GM23338 (cell line): ENCODE measurements around the gene TMPRSS3.

Source experiments
- CREB1 ChIP-seq: fragments of 250-450 bp; sonication (Bioruptor Pico); IDR thresholded peaks from 2 replicates; pipeline ENCODE4 v1.5.0; 2020; ENCODE audit warnings: low read depth, mild to moderate bottlenecking, moderate library complexity
- CTCF ChIP-seq, 2 experiments: fragments of 200-600 bp in 1 of 2; sonication (generic) in 1 of 2; conservative IDR thresholded peaks; 2 replicates each; pipeline versions ENCODE4 v1.5.1 to v1.6.1; 2016 to 2017; ENCODE audit warnings: antibody characterized with exemption in 2 of 2, low read depth in 2 of 2, mild to moderate bottlenecking in 2 of 2, moderate library complexity in 1 of 2
- ETS1 ChIP-seq: IDR thresholded peaks from 2 replicates; pipeline ENCODE4 v1.6.1; 2016; ENCODE audit warnings: antibody characterized with exemption
- EZH2 ChIP-seq: fragments of 200-600 bp; sonication (generic); IDR thresholded peaks from one replicate; pipeline ENCODE4 v1.8.0; 2017; ENCODE audit warnings: antibody characterized with exemption, mild to moderate bottlenecking, low read depth; ENCODE audit not compliant: unreplicated experiment
- EZH2phosphoT487 ChIP-seq: fragments of 200-600 bp; sonication (generic); IDR thresholded peaks from one replicate; pipeline ENCODE4 v1.8.1; 2018; ENCODE audit warnings: antibody characterized with exemption; ENCODE audit not compliant: unreplicated experiment
- NANOG ChIP-seq: IDR thresholded peaks from 2 replicates; pipeline ENCODE4 v1.6.1; 2016; ENCODE audit warnings: antibody characterized with exemption, borderline replicate concordance
- POLR2AphosphoS5 ChIP-seq: IDR thresholded peaks from 2 replicates; pipeline ENCODE4 v1.6.1; 2016; ENCODE audit warnings: antibody characterized with exemption, low read depth
- REST ChIP-seq: IDR thresholded peaks from one replicate; pipeline ENCODE4 v1.6.1; 2018; ENCODE audit warnings: antibody characterized with exemption; ENCODE audit not compliant: unreplicated experiment
- ZNF114 ChIP-seq: fragments of 250-450 bp; sonication (Bioruptor Pico); IDR thresholded peaks from 2 replicates; pipeline ENCODE4 v1.5.0; 2020; ENCODE audit warnings: mild to moderate bottlenecking, moderate library complexity

GRCh38 chr21:42330380-42331371 is 65.2 kb downstream of the TMPRSS3 start:
- TF ChIP-seq CTCF (conservative IDR thresholded peaks at IDR 0.05; ENCODE audit: low read depth in 2 of 2) (no peak), POLR2AphosphoS5 (no peak), EZH2phosphoT487 (no peak), CREB1 (no peak), REST (no peak), ETS1 (no peak), EZH2 (no peak), ZNF114 (CRISPR knock-in tag) (no peak), NANOG (no peak)
